ENCODE data around the gene CCDC57.
A peak's percentile ranks its signal among the peaks of the same experiment; 100 is the strongest.

CCDC57 gene

GRCh38 chr17:82126556-82127314 is 85.9 kb downstream of the CCDC57 start:
- peak; percentile 92 for DNase-seq (ENCODE audit: low read depth)

DNA sequence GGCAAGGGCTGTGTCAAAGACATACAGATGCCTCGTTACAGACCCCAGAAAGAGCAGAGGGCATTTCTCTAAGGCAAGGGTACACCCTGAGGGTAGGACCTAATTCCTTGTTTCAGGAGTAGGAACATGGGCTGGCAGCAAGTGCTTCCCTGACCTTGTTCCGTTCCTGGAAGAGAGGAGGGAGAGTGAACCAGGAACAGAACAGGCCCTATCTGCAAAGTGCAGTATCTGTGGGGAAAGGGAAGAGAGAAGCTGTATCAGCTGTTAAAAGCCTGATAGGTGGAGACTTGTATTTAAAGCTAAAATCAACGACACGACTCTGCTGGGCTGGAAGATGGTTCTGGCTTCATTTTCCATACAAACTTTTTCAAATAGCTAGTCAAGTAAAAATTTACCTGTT is 88.5 kb downstream of the CCDC57 start:
- no peak for DNase-seq (ENCODE audit: low read depth)

GRCh38 chr17:82121660-82122629 is 90.7 kb downstream of the CCDC57 start:
- DNase-seq (ENCODE audit: low read depth), result no peak

GRCh38 chr17:82121246-82121645 is 91.4 kb downstream of the CCDC57 start:
- no peak for DNase-seq (ENCODE audit: low read depth)

- DNase-seq (ENCODE audit: low read depth), result no peak
Measured at GRCh38 chr17:82120148-82120547, 92.5 kb downstream of the CCDC57 start.

DNA sequence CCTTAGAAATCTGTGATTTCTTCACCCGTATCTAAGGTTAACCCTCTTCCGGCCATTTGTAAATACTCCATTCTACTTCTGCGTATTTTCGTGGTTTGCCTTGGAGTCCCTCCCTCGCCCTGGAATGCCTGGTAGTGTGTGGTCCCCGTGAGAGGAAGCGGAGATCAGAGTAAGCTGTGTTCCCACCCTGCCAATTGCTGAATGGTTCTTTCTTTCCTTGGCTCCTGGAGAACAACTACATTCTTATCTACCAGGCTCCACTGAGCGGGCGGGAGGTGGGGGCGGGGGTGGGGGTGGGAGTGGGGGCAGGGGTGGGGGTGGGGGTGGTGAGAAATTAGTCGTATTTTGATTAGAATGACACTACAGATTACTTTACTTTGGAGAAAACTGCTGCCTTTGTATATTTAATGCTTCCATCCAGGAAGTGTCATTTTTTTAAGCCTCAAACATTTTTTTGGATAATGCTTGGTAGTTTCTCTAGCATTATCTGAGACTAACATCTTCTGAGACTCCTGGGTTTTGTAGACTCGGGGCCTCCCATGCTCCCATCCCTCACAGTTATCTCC is 93.7 kb downstream of the CCDC57 start:
- no peak for DNase-seq (ENCODE audit: low read depth)

GRCh38 chr17:82118168-82118814 is 94.4 kb downstream of the CCDC57 start:
- no peak for DNase-seq (ENCODE audit: low read depth)

DNA sequence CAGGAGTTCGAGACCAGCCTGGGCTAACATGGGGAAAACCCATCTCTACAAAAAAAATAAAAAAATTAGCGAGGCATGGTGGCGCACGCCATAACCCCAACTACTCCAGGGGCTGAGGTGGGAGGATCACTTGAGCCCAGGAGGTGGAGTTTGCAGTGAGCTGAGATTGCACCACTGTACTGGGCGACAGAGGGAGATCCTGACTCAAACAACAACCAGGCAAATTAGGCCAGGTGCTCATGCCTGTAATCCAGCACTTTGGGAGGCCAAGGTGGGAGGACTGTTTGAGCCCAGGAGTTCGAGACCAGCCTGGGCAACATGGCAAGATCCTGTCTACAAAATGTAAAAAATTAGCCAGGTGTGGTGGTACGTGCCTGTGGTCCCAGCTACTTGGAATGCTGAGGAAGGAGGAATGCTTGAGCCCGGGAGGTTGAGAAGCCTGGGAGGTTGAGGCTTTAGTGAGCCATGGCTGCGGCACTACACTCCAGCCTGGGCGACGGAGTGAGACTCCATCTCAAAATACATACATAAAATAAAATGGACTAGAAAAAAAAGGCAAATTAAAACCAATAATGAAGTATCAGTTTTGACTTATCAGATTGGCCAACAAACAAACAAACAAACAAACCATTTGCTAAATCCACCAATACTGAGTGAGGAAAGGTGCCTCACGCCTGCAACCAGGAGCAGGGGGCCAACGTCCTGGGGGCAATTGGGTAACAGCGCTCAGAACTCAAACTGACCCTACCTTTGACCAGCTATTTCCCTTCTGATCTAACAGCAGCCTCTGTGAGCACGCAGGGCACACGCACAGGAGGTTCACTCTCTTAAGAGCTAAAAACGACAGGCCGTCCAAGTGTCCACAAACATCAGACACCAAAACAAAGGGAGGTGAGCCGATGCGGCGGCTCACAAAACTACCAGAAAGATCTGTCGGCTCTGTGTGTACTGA is 95.2 kb downstream of the CCDC57 start:
- no peak for DNase-seq (ENCODE audit: low read depth)

DNA sequence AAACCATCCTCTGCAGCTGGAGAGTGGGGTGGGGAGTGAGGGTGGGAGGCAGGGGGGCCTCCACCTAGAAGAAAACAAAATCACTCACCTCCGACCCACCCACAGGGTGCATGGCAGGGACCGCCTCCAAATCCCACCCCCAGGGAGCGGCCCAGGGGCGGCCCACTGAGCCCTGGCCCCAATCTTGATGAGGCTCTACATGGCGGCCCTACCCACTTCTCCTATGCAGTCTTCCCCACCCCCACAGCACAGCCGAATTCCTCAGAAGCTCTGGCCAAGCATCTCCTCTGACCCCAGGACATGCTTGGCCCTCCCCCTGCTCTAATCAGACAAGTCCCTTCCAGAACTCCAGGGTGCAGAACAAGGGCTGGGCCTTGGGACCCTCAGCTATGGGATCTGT is 96.4 kb downstream of the CCDC57 start:
- no peak for DNase-seq (ENCODE audit: low read depth)

GRCh38 chr17:82114872-82115271 is 97.8 kb downstream of the CCDC57 start:
- no peak for DNase-seq (ENCODE audit: low read depth)

- no peak for DNase-seq (ENCODE audit: low read depth)
Measured at GRCh38 chr17:82114447-82114846, 98.2 kb downstream of the CCDC57 start.

- no peak for DNase-seq (ENCODE audit: low read depth)
Measured at GRCh38 chr17:82113941-82114340, 98.7 kb downstream of the CCDC57 start.

- DNase-seq (ENCODE audit: low read depth), result no peak
Measured at GRCh38 chr17:82113422-82113821, 99.2 kb downstream of the CCDC57 start.

DNA sequence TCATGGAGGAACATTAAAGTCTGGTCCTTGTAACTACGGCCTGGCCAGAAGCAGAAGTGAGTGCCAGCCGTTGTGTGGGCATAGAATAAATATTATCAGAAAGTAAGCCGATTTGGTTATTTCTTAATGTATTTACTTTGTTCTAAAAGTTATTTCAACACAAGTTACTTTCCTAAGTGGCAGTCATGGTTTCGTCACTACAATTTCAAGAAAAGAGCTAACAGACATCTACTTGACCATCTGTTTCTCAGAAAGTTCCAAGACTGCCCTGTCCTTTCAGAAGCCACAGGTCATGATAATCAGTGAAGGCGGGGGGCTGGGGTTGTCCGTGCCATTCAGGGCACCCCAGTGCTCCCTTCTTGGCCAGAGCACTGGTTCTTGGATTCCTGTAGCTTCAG is 99.7 kb downstream of the CCDC57 start:
- DNase-seq (ENCODE audit: low read depth), result no peak

- no peak for DNase-seq (ENCODE audit: low read depth)
Measured at GRCh38 chr17:82112181-82112913, 100.3 kb downstream of the CCDC57 start.

DNA sequence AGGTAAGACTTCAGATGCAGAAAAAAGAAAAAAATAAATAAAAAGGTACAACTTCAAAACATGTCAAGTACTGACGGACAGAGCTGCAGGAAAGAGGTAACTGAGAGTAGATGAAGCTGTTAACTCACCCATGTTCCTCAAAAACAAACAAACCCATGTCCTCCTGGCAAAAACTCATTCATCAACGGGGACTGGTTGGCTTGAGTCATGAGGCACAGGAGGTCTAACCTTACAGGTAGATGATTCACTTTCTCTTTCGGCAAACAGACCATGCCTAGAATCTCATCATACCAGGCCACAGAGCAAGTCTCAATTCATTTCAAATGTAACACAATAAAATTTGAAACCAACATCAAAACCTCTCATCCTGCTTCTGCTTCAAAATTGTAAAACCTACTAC is 102.3 kb downstream of the CCDC57 start:
- no peak for DNase-seq (ENCODE audit: low read depth)

- no peak for DNase-seq (ENCODE audit: low read depth)
Measured at GRCh38 chr17:82108961-82109475, 103.6 kb downstream of the CCDC57 start.

- DNase-seq (ENCODE audit: low read depth), result no peak
Measured at GRCh38 chr17:82108496-82108945, 104.1 kb downstream of the CCDC57 start.

DNA sequence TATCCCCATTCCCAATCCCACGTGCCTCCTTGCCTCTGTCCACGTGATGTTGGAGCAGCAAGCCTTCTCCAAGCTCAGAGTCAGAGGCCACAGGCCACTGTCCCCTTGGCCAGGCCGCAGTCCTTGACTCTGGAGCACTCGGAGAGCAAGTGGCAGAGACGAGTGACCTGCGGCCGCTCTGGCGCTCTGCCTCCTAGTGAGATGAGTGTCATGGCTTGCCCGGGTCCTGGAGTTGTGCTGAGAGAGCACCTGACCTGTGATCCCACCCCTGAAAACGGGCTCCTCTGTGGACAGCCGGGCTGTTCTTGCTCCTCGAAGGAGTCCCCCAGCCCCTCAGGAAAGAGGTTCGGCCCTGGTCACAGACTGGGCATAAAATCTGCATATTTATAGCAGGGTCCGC is 104.6 kb downstream of the CCDC57 start:
- DNase-seq (ENCODE audit: low read depth), result no peak

GRCh38 chr17:82107341-82107860 is 105.2 kb downstream of the CCDC57 start:
- DNase-seq (ENCODE audit: low read depth), result no peak

All from T follicular helper cell (primary cell).